Measurements from ENCODE around the gene SEC16B. TPM values are rescaled to one million over a fixed set of nuclear protein-coding genes. Genes with fewer than 3 reads are reported as not detected.

Gene SEC16B
- total and polyA plus RNA-seq, 11 donors, result 1.1 to 3.8 (median 2.3) TPM

DNA sequence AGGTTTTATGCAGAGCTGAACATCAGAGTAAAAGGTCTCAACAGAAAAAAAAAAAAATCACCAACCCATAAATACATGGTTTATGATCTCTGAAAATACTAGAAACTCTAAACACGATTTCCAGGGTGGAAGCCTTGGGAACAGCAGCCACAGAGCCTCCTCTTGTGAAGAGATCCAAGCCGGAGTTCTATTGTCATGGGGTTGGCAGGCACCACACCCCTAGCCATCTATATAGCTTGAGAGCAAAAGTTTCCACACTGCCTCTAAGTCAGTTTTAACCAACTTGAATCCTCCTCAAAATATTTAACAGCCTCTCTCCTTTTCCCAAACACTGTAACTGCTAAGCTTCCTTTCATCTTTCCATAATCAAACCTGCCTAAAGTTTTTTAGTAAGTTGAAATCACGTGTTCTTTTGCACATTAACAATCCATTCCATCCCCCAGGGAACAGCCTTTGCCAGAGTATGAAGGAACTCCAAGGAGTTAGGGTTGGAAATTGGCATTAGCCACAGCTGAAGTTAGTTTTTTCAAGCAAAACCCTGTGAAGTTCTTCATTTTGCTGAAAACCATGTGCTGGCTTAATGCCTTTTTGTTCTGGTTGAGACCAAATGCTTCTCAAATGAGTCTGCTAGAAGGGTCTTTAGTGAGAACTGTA lies 13.8 kb upstream of the SEC16B start:
- DNase-seq (no peak), ATAC-seq (peak in 2 of 4 donors; percentile 39 to 54)
- WGBS, 4 donors, result 25 to 47% (median 37%) methylated on average over 3 of the region's 3 CpGs
- H3K36me3 ChIP-seq, result no peaks in the 10 kb centered on the region
- intact Hi-C loops (cut with DNase I), result loop anchor here in 1 of 10 donors (5.0 kb wide), 1 partner anchor 44 kb away; no protein-coding TSS in a partner anchor
- TF ChIP-seq, protein P1, sequence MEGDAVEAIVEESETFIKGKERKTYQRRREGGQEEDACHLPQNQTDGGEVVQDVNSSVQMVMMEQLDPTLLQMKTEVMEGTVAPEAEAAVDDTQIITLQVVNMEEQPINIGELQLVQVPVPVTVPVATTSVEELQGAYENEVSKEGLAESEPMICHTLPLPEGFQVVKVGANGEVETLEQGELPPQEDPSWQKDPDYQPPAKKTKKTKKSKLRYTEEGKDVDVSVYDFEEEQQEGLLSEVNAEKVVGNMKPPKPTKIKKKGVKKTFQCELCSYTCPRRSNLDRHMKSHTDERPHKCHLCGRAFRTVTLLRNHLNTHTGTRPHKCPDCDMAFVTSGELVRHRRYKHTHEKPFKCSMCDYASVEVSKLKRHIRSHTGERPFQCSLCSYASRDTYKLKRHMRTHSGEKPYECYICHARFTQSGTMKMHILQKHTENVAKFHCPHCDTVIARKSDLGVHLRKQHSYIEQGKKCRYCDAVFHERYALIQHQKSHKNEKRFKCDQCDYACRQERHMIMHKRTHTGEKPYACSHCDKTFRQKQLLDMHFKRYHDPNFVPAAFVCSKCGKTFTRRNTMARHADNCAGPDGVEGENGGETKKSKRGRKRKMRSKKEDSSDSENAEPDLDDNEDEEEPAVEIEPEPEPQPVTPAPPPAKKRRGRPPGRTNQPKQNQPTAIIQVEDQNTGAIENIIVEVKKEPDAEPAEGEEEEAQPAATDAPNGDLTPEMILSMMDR (IDR thresholded peaks at IDR 0.05), result no peak
- no peak for TF ChIP-seq POLR2A (IDR thresholded peaks at IDR 0.05)
- no peaks in the 10 kb centered on the region for H3K9me3 ChIP-seq
- H3K27me3 ChIP-seq, result no peaks in the 10 kb centered on the region
- peaks cover 0 to 38% (median 5%) of the 10 kb centered on the region in 12 donors for H3K4me1 ChIP-seq
- peak overlapping the region in 5 of 12 donors; percentile 6 to 40 (median 21) for H3K27ac ChIP-seq
- peak overlapping the region in 8 of 12 donors; percentile 6 to 50 (median 24) for H3K4me3 ChIP-seq

DNA sequence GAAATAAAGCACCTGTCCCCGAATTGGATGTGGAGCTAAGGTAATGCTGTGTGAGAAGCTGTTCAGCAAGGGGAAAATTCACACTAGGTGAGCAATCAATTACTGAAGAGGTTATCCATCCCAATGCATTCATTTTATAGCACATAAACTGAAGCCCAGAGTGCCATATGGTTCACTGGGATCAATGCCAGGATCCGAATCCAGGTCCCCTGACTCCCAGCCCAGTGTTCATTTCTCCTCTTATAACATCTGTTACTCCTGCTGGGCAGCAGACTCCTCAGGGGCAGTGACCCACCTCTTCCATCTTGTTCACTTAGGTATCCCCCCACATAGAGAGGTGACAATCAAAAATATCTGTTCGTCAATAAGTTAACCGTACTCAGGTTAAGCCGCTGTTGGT lies 13.2 kb upstream of the SEC16B start:
- Histone ChIP-seq H3K27ac (no peak overlapping the region), H3K9me3 (no peaks in the 10 kb centered on the region), H3K27me3 (no peaks in the 10 kb centered on the region), H3K4me3 (peak overlapping the region in 5 of 12 donors; percentile 20 to 50 (median 26)), H3K36me3 (no peaks in the 10 kb centered on the region), H3K4me1 (peaks cover 0 to 38% (median 5%) of the 10 kb centered on the region in 12 donors)
- intact Hi-C loops (cut with DNase I), result loop anchor here in 1 of 10 donors (5.0 kb wide), 1 partner anchor 44 kb away; no protein-coding TSS in a partner anchor
- TF ChIP-seq POLR2A (IDR thresholded peaks at IDR 0.05), result no peak
- TF ChIP-seq, protein P1 (IDR thresholded peaks at IDR 0.05), result no peak
- DNase-seq, result no peak
- 90 to 93% (median 93%) methylated on average over 5 of the region's 5 CpGs for WGBS, 4 donors
- no peak for ATAC-seq

DNA sequence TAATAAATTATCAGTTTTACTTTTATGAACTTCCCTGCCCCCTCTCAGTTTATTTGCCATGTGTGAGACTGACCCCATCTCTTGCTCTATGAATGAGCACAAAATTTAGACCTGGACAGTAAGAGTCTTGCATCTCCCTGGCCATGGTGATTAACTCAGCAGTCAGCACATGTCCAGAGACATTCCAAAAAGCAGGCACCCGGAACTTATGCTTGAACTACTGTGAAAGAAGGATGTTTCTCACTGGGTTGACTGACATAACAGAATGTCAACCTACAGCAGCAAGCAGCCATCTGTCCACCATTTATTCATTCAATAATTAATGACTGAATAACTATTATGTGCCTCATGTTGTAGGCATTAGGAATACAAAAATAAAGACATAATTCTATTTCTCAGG lies 11.3 kb upstream of the SEC16B start:
- intact Hi-C loops (cut with DNase I), result loop anchor here in 1 of 10 donors (5.0 kb wide), 1 partner anchor 46 kb away; no protein-coding TSS in a partner anchor

DNA sequence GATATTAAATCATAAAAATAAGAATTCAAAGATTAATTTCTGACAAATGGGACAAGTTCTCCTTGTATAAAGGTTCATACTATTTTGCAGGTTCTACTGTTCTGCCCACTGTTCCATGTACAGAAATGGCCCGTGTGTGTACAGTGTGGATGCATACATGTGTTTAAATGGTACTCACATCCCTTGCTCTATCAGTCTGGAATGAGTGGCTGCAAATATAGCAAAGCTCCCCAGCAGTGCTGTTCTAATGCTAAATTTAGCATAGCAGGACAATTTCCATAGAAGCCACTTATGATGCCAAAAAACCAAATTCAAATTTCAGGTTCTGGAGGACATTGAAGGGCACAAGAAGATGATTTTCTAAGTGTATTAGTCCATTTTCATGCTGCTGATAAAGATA lies 9.4 kb upstream of the SEC16B start:
- DNase-seq, result no peak
- ATAC-seq, result peak in 1 of 4 donors; percentile 65
- Histone ChIP-seq H3K9me3 (no peaks in the 10 kb centered on the region), H3K36me3 (peaks cover 0 to 8% (median 0%) of the 10 kb centered on the region in 9 donors), H3K27me3 (no peaks in the 10 kb centered on the region), H3K4me3 (no peak overlapping the region), H3K27ac (no peak overlapping the region), H3K4me1 (peaks cover 0 to 27% (median 5%) of the 10 kb centered on the region in 12 donors)
- 47 to 63% (median 59%) methylated on average over 1 of the region's 1 CpG for WGBS, 4 donors
- TF ChIP-seq POLR2A (IDR thresholded peaks at IDR 0.05), result no peak
- TF ChIP-seq, protein P1 (IDR thresholded peaks at IDR 0.05), result no peak
- intact Hi-C loops (cut with DNase I), result no loop called here

More for the DNA sequence above, 11.3 kb upstream of the SEC16B start:
- no peak overlapping the region for H3K4me3 ChIP-seq
- H3K36me3 ChIP-seq, result peaks cover 0 to 2% (median 0%) of the 10 kb centered on the region in 9 donors
- H3K27me3 ChIP-seq, result no peaks in the 10 kb centered on the region
- WGBS, 4 donors, result 89 to 100% (median 96%) methylated on average over 1 of the region's 1 CpG
- ATAC-seq (no peak), DNase-seq (no peak)
- TF ChIP-seq POLR2A (IDR thresholded peaks at IDR 0.05), result no peak
- peaks cover 0 to 31% (median 5%) of the 10 kb centered on the region in 12 donors for H3K4me1 ChIP-seq
- no peaks in the 10 kb centered on the region for H3K9me3 ChIP-seq
- H3K27ac ChIP-seq, result no peak overlapping the region
